SIG-M5 treated with dmso at 0.1 percent for 504 hours (cell line): Measurements from ENCODE around the gene FKTN.

ENCODE experiments used
- DNase-seq: peaks from one replicate; lab custom pipeline; 2025; ENCODE audit not compliant: unreplicated experiment; lab: John Stamatoyannopoulos, UW

FKTN gene

GRCh38 chr9:105676351-105676923 lies 118.5 kb downstream of the FKTN start:
- DNase-seq = no peak

GRCh38 chr9:105678163-105678562 lies 120.2 kb downstream of the FKTN start:
- DNase-seq = no peak

- DNase-seq = no peak
Measured at GRCh38 chr9:105678781-105679180, 120.8 kb downstream of the FKTN start.

GRCh38 chr9:105679257-105680022 lies 121.5 kb downstream of the FKTN start:
- DNase-seq = no peak

DNA sequence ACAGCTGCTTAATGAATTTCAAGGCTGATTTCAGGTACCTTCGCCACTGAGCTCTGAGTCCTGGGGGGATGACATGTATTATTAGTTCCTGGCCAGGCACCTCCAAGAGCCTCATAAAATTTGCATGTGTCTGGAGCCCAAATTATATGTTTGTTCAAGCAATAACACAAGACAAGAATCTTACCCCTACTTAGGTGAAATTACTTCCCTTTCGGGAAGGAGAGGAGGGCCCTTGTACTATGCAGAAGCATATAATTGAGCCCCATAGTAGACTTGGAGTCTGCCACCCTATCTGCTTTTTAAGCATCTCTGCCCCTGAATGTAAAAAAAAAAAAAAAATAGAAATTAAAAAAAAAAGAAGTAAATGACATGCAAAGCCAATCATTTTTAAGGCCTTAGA lies 123.4 kb downstream of the FKTN start:
- no peak for DNase-seq

DNA sequence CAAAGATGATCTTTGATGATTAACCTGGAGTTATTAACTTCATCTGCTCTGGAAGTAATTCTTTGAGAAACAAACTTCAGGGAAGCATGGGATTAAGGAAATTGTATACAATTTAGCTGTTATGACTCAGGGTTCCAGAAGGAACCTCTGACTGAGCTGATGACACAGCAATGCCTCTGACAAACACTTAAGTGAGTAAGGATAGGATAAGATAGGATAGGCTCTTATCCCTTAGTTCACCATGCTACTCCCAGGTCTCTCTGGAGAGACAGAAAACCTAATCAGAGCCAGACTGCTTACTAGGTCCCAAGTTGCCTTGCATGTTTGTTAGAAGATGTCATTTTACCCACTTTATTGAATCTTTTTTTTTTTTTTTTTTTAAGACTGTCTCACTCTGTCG lies 123.8 kb downstream of the FKTN start:
- DNase-seq = no peak

DNA sequence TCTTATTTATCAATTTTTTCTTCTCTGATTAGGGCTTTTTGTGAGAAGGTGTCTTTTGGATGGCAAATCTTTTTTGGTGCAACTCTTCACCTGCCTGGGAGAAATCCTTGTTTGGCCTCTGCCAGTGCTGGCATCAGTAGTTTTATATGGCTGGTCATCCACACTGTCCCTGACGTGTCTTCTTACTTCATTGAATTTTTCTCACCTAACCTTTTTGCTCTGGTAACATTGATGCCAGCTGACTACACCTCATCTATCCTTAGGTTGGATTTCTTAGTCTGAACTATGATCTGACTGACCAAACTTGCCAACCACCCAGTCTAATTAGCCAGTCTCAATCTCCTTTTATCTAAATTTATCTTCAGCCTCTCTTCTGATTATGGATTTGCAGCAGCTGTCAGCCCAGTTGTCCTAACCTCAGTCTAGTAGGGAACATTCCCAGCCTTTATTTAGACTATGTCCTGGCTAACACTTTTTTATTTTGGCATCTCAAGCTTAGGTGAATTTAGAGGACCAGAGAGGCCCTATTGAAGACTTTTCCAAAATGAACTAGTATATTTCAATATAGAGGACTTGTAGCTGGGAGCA lies 125.9 kb downstream of the FKTN start:
- no peak for DNase-seq

DNA sequence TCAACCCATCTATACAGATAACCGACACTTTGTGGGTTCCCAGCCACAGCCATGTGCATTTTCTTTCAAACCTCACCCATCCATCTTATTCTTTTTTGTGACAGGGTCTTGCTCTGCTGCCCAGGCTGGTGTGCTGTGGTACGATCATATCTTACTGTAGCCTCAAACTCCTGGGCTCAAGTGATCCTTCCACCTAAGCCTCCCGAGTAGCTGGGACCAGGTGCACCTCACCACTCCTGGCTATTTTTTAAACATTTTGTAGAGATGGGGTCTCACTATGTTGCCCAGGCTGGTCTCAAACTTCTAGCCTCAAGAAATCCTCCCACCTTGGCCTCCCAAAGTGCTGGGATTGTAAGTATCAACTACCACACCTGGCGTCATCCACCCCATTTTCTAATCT lies 129.0 kb downstream of the FKTN start:
- no peak for DNase-seq
